Measurements from ENCODE around the gene CYP19A1.
A peak's percentile ranks its signal among the peaks of the same experiment; 100 is the strongest.

The CYP19A1 gene

GRCh38 chr15:51382787-51383186, 44.4 kb upstream of the CYP19A1 start (continued):
- no peak for TF ChIP-seq ZNF18 (tag by site-specific recombination; IDR thresholded peaks at IDR 0.05)
- no peak for TF ChIP-seq ZNF239 (tag by site-specific recombination; IDR thresholded peaks at IDR 0.05)
- no peak for TF ChIP-seq ZNF571 (tag by site-specific recombination; IDR thresholded peaks at IDR 0.05)
- TF ChIP-seq ZNF366 (tag by site-specific recombination; conservative IDR thresholded peaks at IDR 0.05): no peak
- no peak for TF ChIP-seq KLF10 (tag by site-specific recombination; IDR thresholded peaks at IDR 0.05)
- TF ChIP-seq ZBTB20 (tag by site-specific recombination; IDR thresholded peaks at IDR 0.05): no peak
- TF ChIP-seq, protein P1, sequence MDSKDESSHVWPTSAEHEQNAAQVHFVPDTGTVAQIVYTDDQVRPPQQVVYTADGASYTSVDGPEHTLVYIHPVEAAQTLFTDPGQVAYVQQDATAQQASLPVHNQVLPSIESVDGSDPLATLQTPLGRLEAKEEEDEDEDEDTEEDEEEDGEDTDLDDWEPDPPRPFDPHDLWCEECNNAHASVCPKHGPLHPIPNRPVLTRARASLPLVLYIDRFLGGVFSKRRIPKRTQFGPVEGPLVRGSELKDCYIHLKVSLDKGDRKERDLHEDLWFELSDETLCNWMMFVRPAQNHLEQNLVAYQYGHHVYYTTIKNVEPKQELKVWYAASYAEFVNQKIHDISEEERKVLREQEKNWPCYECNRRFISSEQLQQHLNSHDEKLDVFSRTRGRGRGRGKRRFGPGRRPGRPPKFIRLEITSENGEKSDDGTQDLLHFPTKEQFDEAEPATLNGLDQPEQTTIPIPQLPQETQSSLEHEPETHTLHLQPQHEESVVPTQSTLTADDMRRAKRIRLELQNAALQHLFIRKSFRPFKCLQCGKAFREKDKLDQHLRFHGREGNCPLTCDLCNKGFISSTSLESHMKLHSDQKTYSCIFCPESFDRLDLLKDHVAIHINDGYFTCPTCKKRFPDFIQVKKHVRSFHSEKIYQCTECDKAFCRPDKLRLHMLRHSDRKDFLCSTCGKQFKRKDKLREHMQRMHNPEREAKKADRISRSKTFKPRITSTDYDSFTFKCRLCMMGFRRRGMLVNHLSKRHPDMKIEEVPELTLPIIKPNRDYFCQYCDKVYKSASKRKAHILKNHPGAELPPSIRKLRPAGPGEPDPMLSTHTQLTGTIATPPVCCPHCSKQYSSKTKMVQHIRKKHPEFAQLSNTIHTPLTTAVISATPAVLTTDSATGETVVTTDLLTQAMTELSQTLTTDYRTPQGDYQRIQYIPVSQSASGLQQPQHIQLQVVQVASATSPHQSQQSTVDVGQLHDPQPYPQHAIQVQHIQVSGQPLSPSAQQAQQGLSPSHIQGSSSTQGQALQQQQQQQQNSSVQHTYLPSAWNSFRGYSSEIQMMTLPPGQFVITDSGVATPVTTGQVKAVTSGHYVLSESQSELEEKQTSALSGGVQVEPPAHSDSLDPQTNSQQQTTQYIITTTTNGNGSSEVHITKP (tag by site-specific recombination; IDR thresholded peaks at IDR 0.05): peak; percentile 43; the same call in 1 of the 2 replicates
- TF ChIP-seq ZFP69B (tag by site-specific recombination; IDR thresholded peaks at IDR 0.05): no peak
- no peak for TF ChIP-seq ZNF837 (tag by site-specific recombination; IDR thresholded peaks at IDR 0.05)
- TF ChIP-seq, protein P2, sequence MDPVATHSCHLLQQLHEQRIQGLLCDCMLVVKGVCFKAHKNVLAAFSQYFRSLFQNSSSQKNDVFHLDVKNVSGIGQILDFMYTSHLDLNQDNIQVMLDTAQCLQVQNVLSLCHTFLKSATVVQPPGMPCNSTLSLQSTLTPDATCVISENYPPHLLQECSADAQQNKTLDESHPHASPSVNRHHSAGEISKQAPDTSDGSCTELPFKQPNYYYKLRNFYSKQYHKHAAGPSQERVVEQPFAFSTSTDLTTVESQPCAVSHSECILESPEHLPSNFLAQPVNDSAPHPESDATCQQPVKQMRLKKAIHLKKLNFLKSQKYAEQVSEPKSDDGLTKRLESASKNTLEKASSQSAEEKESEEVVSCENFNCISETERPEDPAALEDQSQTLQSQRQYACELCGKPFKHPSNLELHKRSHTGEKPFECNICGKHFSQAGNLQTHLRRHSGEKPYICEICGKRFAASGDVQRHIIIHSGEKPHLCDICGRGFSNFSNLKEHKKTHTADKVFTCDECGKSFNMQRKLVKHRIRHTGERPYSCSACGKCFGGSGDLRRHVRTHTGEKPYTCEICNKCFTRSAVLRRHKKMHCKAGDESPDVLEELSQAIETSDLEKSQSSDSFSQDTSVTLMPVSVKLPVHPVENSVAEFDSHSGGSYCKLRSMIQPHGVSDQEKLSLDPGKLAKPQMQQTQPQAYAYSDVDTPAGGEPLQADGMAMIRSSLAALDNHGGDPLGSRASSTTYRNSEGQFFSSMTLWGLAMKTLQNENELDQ (tag by site-specific recombination; IDR thresholded peaks at IDR 0.05; ENCODE audit: low read depth): no peak
- TF ChIP-seq ZNF324 (tag by site-specific recombination; IDR thresholded peaks at IDR 0.05): no peak
- TF ChIP-seq ZNF777 (tag by site-specific recombination; IDR thresholded peaks at IDR 0.05; ENCODE audit: borderline replicate concordance): no peak
- TF ChIP-seq KLF17 (tag by site-specific recombination; IDR thresholded peaks at IDR 0.05): no peak
- TF ChIP-seq ZNF302 (tag by site-specific recombination; IDR thresholded peaks at IDR 0.05; ENCODE audit: low read depth): no peak
- no peak for TF ChIP-seq TSHZ1 (tag by site-specific recombination; IDR thresholded peaks at IDR 0.05; ENCODE audit: borderline replicate concordance)
- no peak for TF ChIP-seq ZBTB10 (tag by site-specific recombination; IDR thresholded peaks at IDR 0.05)
- TF ChIP-seq ZNF830 (tag by site-specific recombination; IDR thresholded peaks at IDR 0.05; ENCODE audit: low read depth): no peak
- TF ChIP-seq, protein P3, sequence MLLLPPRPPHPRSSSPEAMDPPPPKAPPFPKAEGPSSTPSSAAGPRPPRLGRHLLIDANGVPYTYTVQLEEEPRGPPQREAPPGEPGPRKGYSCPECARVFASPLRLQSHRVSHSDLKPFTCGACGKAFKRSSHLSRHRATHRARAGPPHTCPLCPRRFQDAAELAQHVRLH (tag by site-specific recombination; IDR thresholded peaks at IDR 0.05): no peak
- TF ChIP-seq ZBTB7A (tag by site-specific recombination; IDR thresholded peaks at IDR 0.05; ENCODE audit: low read depth): no peak
- peak; percentile 15; the same call in 1 of the 2 replicates for TF ChIP-seq ZNF654 (tag by site-specific recombination; IDR thresholded peaks at IDR 0.05; ENCODE audit: low read depth)
- no peak for TF ChIP-seq ZNF449 (tag by site-specific recombination; IDR thresholded peaks at IDR 0.05)
- no peak for TF ChIP-seq MYNN (tag by site-specific recombination; IDR thresholded peaks at IDR 0.05; ENCODE audit: borderline replicate concordance)
